ENCODE data around the gene NENF. TPM values are rescaled to one million over a fixed set of nuclear protein-coding genes. Genes with fewer than 3 reads are reported as not detected.
A peak's percentile ranks its signal among the peaks of the same experiment; 100 is the strongest.

Gene NENF
- polyA plus RNA-seq (2012; rRNA removed) = 59.6 and 78.7 TPM in 2 replicates
- polyA plus RNA-seq (2012; cell fraction: cytosol; rRNA removed) = 61.0 and 62.1 TPM in 2 replicates
- polyA plus RNA-seq (2012; cell fraction: nucleus; rRNA removed) = 16.5 and 24.2 TPM in 2 replicates

DNA sequence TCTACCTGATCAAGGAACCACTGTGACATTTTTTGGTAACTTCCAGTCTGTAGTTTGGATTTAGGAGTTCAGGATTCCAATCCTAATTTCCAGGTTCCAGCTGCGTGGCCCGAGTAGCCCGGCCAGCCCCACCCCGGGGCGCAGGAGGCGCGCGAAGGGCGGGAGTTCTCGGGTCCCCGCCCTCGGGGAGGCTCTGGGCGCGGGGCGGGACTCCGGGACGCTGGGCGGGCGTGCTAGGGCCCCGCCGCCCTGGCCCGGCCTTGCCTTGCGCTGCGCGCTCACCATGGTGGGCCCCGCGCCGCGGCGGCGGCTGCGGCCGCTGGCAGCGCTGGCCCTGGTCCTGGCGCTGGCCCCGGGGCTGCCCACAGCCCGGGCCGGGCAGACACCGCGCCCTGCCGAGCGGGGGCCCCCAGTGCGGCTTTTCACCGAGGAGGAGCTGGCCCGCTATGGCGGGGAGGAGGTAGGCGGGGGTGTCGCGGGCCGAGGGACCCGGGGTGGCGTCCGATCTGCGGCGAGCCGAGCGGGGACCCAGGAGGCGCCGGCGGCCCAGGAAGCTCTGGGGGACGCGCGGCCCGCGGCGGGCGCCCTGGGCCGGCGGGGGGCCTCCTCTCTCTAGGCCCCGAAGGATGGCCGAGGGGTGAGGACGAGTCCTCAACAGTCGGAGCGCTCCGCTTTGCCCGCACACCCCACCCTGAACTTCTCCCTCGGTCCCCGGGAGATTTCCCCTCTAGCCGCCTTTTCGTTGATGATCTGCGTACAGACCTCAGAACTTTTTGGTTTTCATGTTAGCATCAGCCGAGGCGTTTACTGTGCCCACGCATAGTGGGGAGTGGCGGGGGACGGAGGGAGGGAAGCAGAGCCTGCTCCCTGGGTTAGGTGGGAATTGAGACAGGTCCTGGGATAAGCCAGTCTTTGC, at the start of gene NENF:
NENF (plus strand) TSS at position 260 of the 916 bp plus-strand sequence; CDS start at position 284, 24 bp downstream.
- Histone ChIP-seq H3K79me2 (ENCODE audit: insufficient read depth) (peaks cover 16% of the 10 kb centered on the region), H3K4me2 (peak within 1 kb of the TSS; percentile 89), H3K27me3 (ENCODE audit: insufficient read depth) (no peaks in the 10 kb centered on the region), H3F3A (replicated peaks; ENCODE audit: insufficient read depth) (peaks cover 3% of the 10 kb centered on the region), H3K36me3 (replicated peaks in 1 of 2; ENCODE audit: control insufficient read depth in 1 of 2, insufficient read depth in 2 of 2, low read length in 1 of 2) (no peaks in the 10 kb centered on the region), H3K27ac (ENCODE audit: low read depth in 2 of 2, low read length in 1 of 2) (peak within 1 kb of the TSS in 1 of 2 experiments; percentile 69; a peak in 2 of 4 replicates), H3K4me1 (ENCODE audit: control insufficient read depth in 1 of 2, insufficient read depth in 2 of 2, low read depth in 1 of 2, low read length in 1 of 2) (peaks cover 0 to 14% of the 10 kb centered on the region in 2 experiments; a peak in 1 of 4 replicates), H3K4me3 (ENCODE audit: low read depth in 2 of 2, low read length in 1 of 2) (peak within 1 kb of the TSS; percentile 66 to 80), H3K9me3 (no peaks in the 10 kb centered on the region), H3K9ac (peak within 1 kb of the TSS; percentile 71), H2AFZ (ENCODE audit: low read depth) (peak within 1 kb of the TSS; percentile 97), H4K20me1 (ENCODE audit: insufficient read depth) (no peaks in the 10 kb centered on the region), H3K9me2 (no peaks in the 10 kb centered on the region)
- WGBS (ENCODE audit: low lambda C conversion rate) = 1% methylated on average over 20 of the region's 86 CpGs
- peak; percentile 98 for DNase-seq
- TF ChIP-seq POLR2AphosphoS5 (IDR thresholded peaks at IDR 0.05; ENCODE audit: low read depth, low read length) (peak; percentile 71), MAX (IDR thresholded peaks at IDR 0.05; ENCODE audit: low read depth) (no peak; the same call in 1 of the 2 replicates), PBX3 (IDR thresholded peaks at IDR 0.05) (no peak), JUND (IDR thresholded peaks at IDR 0.05) (no peak), YY1 (IDR thresholded peaks at IDR 0.05; ENCODE audit: low read depth) (no peak), CHD2 (IDR thresholded peaks at IDR 0.05; ENCODE audit: low read length, partially characterized antibody) (no peak), NRF1 (IDR thresholded peaks at IDR 0.05; ENCODE audit: low read depth, low read length) (peak; percentile 48; the same call in 1 of the 2 replicates), SIN3A (IDR thresholded peaks at IDR 0.05; ENCODE audit: borderline replicate concordance, low read depth, low read length) (no peak), MXI1 (IDR thresholded peaks at IDR 0.05; ENCODE audit: low read depth, low read length) (peak; percentile 51), TAF1 (IDR thresholded peaks at IDR 0.05; ENCODE audit: borderline replicate concordance, low read depth, low read length) (no peak), FOSL2 (IDR thresholded peaks at IDR 0.05; ENCODE audit: borderline replicate concordance, low read depth) (no peak), MEF2A (IDR thresholded peaks at IDR 0.05; ENCODE audit: borderline replicate concordance, low read depth) (no peak), EP300 (IDR thresholded peaks at IDR 0.05; ENCODE audit: borderline replicate concordance in 1 of 2, low read depth in 1 of 2, low read length in 1 of 2) (no peak)
- TF ChIP-seq, protein P1, sequence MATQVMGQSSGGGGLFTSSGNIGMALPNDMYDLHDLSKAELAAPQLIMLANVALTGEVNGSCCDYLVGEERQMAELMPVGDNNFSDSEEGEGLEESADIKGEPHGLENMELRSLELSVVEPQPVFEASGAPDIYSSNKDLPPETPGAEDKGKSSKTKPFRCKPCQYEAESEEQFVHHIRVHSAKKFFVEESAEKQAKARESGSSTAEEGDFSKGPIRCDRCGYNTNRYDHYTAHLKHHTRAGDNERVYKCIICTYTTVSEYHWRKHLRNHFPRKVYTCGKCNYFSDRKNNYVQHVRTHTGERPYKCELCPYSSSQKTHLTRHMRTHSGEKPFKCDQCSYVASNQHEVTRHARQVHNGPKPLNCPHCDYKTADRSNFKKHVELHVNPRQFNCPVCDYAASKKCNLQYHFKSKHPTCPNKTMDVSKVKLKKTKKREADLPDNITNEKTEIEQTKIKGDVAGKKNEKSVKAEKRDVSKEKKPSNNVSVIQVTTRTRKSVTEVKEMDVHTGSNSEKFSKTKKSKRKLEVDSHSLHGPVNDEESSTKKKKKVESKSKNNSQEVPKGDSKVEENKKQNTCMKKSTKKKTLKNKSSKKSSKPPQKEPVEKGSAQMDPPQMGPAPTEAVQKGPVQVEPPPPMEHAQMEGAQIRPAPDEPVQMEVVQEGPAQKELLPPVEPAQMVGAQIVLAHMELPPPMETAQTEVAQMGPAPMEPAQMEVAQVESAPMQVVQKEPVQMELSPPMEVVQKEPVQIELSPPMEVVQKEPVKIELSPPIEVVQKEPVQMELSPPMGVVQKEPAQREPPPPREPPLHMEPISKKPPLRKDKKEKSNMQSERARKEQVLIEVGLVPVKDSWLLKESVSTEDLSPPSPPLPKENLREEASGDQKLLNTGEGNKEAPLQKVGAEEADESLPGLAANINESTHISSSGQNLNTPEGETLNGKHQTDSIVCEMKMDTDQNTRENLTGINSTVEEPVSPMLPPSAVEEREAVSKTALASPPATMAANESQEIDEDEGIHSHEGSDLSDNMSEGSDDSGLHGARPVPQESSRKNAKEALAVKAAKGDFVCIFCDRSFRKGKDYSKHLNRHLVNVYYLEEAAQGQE (IDR thresholded peaks at IDR 0.05; ENCODE audit: low read depth, low read length) = peak; percentile 91
- POLR2A ChIA-PET = no interaction called here
- CTCF ChIA-PET = interaction anchor here (1.0 to 2.0 kb wide), 2 partner anchors 11 to 24 kb away, joined by 3 to 13 read pairs; no protein-coding TSS in a partner anchor

Data from SK-N-SH (cell line).